Prostate gland (tissue), 2 donors: ENCODE measurements around the gene DNASE1.

Experiments
- POLR2A ChIP-seq: fragments of 450-650 bp; IDR thresholded peaks from one replicate; pipeline ENCODE4 v1.6.1; 2016; ENCODE audit warnings: antibody characterized with exemption, mild to moderate bottlenecking
- POLR2AphosphoS5 ChIP-seq: sonication (generic); formaldehyde crosslinking; IDR thresholded peaks from one replicate; pipeline ENCODE4 v1.6.1; 2017; ENCODE audit warnings: antibody characterized with exemption
- TF ChIP-seq, protein P1 (sequence below), 4 experiments: fragments of 200-600 bp in 2 of 4; fragments of 450-650 bp in 2 of 4; sonication (generic) in 2 of 4; IDR thresholded peaks; 1 replicate in 3 of 4; 2 replicates in 1 of 4; pipeline ENCODE4 v1.5.1; 2016 to 2019; ENCODE audit warnings: antibody characterized with exemption in 4 of 4, mild to moderate bottlenecking in 2 of 4, moderate library complexity in 2 of 4

DNA sequence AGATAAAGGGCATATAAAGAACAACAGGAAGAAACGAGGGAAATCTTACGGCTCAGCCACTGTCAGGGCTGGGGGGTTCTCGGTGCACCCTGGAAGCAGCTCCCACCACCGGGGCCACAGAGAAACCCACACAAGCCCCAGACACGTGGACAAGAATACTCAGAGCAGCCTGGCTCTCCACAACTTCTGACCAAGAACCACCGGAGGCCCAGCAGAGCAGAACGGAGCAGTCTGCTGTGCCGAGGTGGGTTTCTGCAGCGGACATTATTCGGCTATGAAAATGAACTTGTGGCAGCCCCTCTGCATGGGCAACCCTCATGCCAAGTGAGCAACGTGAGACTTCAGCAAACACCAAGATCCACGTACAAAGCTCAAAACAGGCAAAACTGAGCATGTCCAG, 6.8 kb downstream of the DNASE1 start:
- TF ChIP-seq, protein P1, sequence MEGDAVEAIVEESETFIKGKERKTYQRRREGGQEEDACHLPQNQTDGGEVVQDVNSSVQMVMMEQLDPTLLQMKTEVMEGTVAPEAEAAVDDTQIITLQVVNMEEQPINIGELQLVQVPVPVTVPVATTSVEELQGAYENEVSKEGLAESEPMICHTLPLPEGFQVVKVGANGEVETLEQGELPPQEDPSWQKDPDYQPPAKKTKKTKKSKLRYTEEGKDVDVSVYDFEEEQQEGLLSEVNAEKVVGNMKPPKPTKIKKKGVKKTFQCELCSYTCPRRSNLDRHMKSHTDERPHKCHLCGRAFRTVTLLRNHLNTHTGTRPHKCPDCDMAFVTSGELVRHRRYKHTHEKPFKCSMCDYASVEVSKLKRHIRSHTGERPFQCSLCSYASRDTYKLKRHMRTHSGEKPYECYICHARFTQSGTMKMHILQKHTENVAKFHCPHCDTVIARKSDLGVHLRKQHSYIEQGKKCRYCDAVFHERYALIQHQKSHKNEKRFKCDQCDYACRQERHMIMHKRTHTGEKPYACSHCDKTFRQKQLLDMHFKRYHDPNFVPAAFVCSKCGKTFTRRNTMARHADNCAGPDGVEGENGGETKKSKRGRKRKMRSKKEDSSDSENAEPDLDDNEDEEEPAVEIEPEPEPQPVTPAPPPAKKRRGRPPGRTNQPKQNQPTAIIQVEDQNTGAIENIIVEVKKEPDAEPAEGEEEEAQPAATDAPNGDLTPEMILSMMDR (IDR thresholded peaks at IDR 0.05) = no peak
- TF ChIP-seq POLR2A = no peak
- no peak for TF ChIP-seq POLR2AphosphoS5
